Cerebellar cortex (tissue), 1 donor: ENCODE measurements around the gene SCP2.

Source experiments
- DNase-seq: peaks from one replicate; pipeline ENCODE4 v3.0.0-alpha.2; 2015; ENCODE audit warnings: low spot score

The SCP2 gene, protein sequence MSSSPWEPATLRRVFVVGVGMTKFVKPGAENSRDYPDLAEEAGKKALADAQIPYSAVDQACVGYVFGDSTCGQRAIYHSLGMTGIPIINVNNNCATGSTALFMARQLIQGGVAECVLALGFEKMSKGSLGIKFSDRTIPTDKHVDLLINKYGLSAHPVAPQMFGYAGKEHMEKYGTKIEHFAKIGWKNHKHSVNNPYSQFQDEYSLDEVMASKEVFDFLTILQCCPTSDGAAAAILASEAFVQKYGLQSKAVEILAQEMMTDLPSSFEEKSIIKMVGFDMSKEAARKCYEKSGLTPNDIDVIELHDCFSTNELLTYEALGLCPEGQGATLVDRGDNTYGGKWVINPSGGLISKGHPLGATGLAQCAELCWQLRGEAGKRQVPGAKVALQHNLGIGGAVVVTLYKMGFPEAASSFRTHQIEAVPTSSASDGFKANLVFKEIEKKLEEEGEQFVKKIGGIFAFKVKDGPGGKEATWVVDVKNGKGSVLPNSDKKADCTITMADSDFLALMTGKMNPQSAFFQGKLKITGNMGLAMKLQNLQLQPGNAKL

DNA sequence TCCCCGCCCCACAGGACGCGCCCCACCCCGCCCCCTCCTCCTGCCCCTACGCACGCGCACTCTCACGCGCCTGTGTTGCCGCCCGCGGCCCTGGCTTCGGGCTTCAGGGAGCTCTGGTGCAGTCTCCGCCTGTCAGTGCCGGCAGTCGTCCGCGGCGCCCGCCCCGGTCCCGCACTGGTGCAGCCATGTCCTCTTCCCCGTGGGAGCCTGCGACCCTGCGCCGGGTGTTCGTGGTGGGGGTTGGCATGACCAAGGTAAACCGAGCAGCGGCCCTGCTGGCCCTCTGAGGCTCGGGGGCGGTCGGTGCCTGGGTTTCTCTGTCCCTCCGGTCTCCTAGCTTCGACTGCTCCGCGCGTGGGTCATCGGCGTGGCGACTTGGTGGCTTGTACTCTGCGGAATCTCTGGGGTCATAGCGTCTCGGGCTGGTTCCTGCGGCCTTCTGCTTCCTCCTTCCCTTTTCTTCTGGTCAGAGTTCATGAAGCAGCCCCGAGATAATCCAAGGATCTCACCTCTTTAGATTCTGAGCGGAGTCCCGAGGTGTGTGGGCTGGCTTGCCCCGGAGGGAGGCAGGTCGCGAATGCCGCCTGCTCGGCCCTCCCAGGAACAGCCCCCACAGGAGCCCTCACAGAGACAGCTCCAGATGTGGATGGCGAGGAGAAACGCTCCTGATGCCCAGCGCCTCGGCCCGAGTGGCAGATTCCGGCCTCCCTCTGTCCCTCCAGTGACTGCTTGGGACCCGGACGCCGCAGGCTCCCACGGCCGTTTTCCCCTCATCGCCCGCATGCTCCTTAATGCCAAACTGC is at the start of gene SCP2:
Gene SCP2 (plus strand): TSS at position 65 of the 803 bp plus-strand sequence. CDS start 121 bp downstream, at position 186.
- DNase-seq = peak; percentile 85

GRCh38 chr1:52877554-52877953 is 49.5 kb upstream of the SCP2 start:
- no peak for DNase-seq

GRCh38 chr1:52880206-52880605 is 46.9 kb upstream of the SCP2 start:
- no peak for DNase-seq

GRCh38 chr1:52887483-52887882 is 39.6 kb upstream of the SCP2 start:
- no peak for DNase-seq

GRCh38 chr1:52892424-52893215 is 34.5 kb upstream of the SCP2 start:
- no peak for DNase-seq

DNA sequence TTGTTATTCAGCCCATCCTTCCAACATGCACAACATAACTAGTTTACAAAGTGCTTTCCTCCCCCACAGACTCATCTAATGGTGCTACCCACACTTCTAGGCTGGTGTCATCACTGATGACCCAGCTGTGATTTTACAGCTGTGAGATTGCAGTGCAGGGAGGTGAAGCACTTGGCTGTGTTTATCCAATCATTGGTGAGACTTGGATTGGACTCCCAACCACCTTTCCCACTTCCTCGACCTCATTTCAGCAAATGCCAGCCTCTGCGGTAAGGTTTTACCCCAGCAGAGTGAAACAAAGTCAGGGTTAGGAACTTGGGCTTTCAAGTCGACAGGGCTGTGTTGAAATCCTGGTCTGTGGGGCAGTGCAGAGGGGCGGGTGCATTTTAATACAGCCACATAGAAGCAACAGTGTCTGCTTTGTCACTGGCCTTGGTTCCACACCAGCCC is 27.6 kb upstream of the SCP2 start:
- no peak for DNase-seq

DNA sequence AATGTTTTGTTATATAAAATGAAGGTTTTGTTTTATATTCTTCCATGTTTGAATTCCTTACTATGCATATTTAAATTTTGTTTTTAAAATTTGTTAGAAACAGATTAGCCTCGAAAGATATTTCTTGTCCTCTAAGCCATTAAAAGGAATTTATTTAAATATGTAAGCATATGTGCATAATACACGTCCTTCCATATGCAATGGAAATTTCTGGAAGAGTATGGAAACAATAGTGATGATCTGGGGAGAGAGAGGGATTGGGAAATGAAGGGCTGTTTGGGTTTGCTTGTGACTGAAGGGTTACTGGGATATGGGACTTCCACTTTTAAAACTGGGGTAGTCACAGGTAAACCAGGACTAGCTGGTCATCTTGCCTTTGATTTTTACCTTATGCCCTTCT is 26.7 kb upstream of the SCP2 start:
- DNase-seq = no peak

- no peak for DNase-seq
Measured at GRCh38 chr1:52901384-52901783, 25.7 kb upstream of the SCP2 start.

DNA sequence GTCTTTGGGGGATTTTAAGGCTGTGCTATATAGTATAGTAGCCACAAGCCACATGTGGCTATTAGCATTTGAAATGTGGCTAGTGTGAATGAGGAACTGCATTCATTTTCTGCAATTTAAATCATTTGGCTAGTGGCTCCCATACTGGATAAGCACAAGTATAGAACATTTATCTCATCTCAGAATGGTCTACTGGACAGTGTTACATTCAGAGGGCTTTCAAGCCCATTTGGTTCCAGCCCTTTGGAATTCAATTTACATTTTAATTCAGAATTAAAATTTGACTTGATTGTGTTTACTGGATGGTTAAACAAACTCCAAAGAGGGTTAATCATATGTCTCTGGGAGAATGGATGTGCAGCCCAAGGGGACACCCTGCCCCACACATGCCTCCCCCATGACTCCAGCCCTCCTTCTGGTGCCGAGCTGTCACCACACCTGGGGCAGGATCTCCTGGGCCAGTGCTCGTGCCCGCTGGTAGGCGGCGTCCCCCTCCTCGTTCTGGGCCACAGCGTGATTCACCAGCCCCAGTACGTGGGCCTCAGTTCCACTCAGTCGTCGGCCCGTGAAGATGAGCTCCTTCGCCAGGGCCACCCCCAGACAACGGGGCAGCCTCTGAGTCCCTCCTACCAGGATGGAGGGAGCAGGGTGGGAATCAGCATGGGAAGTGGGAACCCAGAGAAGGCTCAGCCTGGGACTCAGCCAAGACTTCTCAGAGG is 22.7 kb upstream of the SCP2 start:
- DNase-seq = no peak

DNA sequence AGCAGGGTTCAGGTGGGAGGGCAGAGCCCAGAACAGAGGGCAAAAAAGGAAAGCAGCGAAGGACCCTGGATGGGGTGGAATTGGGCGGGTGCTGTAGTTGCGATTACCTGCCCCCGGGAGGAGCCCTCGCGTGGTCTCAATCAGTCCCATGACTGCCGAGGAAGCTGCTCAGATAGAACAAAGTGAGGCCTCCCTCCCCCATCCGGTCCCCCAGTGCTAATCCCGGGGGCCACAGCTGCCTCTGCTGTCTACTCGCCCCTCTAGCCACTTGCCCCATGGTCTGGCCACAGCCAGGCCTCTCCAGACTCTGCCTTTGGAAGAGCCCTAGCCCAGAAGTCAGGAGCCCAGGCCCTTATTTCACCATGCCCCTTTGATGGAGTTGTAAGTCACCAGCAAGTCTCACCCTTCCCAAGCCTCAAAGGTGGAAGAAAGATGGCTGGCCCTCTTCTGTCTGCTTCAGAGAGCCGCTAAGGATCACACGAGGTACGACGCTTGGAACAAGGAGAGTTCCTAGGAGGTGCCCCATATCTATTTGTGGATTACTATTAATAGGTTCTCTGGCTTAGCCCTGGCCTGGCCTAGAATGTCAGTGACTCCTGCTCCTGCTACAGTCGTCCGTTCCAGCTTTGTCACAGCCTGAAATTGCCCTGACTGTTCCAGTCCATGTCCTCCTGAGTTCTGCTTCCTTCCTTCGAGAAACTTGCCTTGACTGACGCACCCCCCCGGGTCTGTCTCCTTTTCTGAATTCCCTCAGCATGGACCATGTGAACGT is 22.0 kb upstream of the SCP2 start:
- peak; percentile 59 for DNase-seq

GRCh38 chr1:52906135-52906603 is 20.9 kb upstream of the SCP2 start:
- peak; percentile 52 for DNase-seq

GRCh38 chr1:52907068-52907811 is 19.8 kb upstream of the SCP2 start:
- no peak for DNase-seq

- no peak for DNase-seq
Measured at GRCh38 chr1:52907812-52908153, 19.3 kb upstream of the SCP2 start.

DNA sequence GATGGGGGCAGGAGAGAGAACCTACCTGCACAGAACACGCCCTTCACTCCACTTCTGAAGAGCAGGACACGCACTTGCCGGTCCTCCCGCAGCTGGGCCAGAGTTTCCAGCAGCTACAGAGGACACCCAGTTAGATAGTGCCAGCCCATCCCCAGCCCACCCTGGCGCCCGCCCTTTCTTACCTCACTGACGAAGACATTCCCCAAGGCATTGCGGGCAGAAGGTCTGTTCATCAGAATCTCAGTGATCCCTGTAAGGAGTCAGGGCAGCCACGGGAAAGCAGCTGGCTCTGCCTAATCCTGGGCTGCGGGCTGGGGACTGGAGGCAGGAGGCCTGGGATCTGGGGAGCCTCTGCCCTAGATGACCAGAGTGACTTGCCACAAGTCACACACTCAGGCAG is 15.5 kb upstream of the SCP2 start:
- no peak for DNase-seq

DNA sequence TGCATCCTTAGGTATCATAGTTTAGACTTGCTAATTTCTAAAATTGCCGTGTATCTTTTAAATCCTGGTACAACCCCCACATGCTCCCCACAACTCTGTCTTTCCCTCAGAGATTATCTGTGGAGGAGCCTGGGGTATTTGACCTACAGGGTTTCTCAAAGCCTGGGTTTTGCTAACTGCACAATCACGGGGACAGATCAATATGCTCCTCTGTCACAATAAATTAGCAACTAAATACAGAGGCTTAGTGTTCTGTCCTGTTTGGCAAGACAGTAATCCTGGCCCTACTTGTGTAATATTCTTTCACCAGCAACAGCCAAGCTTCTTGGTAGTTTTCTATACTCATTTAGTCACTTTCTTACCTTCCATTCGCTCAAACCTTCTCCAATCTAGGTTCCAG is 14.1 kb upstream of the SCP2 start:
- DNase-seq = no peak

- peak; percentile 28 for DNase-seq
Measured at GRCh38 chr1:52913537-52913936, 13.5 kb upstream of the SCP2 start.

DNA sequence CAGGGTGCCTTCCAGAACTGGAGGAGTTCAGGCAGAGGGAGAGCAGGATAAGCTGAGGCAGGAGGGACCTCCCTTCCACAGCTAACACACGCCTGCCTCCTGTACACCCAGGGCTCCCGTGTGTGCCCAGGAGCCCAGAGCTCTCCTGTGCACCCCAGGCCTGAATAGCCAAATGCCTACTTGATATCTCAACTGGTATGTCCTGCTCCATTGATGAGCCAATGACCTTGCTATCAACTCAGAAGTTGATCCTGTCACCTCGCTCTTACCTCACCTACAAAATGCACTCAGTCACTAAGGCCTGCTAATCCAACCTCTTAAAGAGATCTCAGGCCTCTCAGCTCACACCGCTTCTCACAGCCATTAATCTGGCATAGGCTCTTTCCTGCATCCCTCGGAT is 12.6 kb upstream of the SCP2 start:
- no peak for DNase-seq

DNA sequence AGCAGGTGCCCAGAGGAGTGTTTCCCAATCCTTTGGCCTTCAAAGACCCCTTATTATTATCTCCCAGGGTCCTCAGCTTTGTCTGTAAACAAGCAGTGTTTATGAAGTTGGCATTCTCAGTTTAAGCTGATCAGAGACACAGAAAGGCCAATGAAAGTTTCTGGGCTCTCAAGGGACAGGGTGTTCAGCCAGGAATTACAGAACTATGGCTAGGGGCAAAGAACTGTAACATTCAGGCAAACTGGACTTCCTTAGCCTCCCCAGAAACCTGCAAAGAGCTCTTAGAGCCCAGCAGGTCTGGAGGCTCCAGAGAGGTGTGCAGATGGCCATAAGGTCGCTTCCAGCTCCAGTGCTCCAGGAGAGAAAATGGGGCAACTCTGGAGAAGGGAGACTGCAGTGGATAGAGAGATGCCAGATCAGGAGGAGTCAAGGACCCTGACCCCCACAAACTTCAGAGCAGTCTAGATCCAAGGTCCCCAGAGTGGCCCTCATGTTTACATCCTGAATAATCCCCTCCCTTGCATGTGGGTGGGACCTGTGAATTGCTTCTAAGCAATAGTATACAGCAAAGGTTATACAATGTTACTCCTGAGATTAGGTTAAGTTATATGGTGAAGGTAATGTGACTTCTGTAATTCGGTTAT is 11.7 kb upstream of the SCP2 start:
- peak; percentile 55 for DNase-seq

DNA sequence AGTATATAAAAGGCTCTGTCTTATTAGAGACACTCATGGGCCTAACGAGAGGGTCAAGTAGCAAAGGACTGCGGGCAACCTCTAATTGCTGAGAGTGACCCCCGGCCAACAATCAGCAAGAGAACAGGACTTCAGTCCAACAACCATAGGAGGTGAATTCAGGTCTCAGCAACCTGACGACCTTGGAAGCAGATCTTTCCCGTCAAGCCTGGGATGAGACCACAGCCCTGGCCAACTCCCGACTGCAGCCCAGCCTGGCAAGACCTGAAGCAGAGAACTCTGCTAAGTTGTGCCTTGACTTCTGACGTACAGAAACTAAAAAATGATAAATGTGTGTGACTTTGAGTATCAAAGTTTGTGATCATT is 11.2 kb upstream of the SCP2 start:
- DNase-seq = no peak
